Upper lobe of left lung (tissue), 4 donors: Measurements from ENCODE around the gene MED13L.

Experiments
- EP300 ChIP-seq, 4 donors: sonication (generic); formaldehyde crosslinking; IDR thresholded peaks; one replicate each; pipeline ENCODE4 v1.5.1; 2017; ENCODE audit warnings: antibody characterized with exemption in 4 of 4, control low read depth in 2 of 4
- POLR2AphosphoS5 ChIP-seq, 2 donors: sonication (generic); formaldehyde crosslinking; IDR thresholded peaks; one replicate each; pipeline ENCODE4 v1.5.1; 2017; ENCODE audit warnings: antibody characterized with exemption in 2 of 2
- TF ChIP-seq, protein P1 (sequence below), 6 experiments: fragments of 450-650 bp in 4 of 6; fragments of 200-600 bp in 2 of 6; sonication (generic) in 2 of 6; IDR thresholded peaks; one replicate each; pipeline ENCODE4 v1.5.1; 2016 to 2019; ENCODE audit warnings: antibody characterized with exemption in 6 of 6

DNA sequence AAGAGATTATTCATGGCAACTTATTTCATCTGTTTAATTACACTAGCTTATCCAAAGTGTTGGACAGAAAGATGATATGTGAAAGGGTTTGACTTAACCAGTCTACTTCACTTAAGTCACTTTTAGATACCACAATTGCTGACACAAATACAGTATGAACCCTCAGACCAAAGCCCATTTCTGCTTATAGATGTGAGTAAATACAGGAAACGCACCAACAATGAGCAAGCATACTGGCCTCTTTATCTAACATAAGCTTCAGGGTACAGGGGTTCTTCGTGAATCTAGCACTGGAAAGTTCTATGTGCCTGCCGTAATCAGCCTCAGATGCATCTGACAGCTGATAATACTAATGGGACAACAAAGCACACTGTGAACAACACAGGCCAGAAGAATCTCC lies 209.6 kb downstream of the MED13L start:
- TF ChIP-seq POLR2AphosphoS5 (IDR thresholded peaks at IDR 0.05) (no peak), EP300 (IDR thresholded peaks at IDR 0.05) (no peak)
- TF ChIP-seq, protein P1, sequence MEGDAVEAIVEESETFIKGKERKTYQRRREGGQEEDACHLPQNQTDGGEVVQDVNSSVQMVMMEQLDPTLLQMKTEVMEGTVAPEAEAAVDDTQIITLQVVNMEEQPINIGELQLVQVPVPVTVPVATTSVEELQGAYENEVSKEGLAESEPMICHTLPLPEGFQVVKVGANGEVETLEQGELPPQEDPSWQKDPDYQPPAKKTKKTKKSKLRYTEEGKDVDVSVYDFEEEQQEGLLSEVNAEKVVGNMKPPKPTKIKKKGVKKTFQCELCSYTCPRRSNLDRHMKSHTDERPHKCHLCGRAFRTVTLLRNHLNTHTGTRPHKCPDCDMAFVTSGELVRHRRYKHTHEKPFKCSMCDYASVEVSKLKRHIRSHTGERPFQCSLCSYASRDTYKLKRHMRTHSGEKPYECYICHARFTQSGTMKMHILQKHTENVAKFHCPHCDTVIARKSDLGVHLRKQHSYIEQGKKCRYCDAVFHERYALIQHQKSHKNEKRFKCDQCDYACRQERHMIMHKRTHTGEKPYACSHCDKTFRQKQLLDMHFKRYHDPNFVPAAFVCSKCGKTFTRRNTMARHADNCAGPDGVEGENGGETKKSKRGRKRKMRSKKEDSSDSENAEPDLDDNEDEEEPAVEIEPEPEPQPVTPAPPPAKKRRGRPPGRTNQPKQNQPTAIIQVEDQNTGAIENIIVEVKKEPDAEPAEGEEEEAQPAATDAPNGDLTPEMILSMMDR (IDR thresholded peaks at IDR 0.05), result no peak
